ENCODE measurements around the gene PTGS1.

GRCh38 chr9:122368642-122369041 is 2.2 kb upstream of the PTGS1 start:
- TF ChIP-seq POLR2AphosphoS5 (IDR thresholded peaks at IDR 0.05; ENCODE audit: low read depth, low read length) (no peak), SIN3A (IDR thresholded peaks at IDR 0.05; ENCODE audit: borderline replicate concordance, insufficient read depth, low read length) (no peak), REST (IDR thresholded peaks at IDR 0.05; ENCODE audit: insufficient read depth in 1 of 2, low read depth in 2 of 2, low read length in 2 of 2) (no peak), TAF1 (IDR thresholded peaks at IDR 0.05; ENCODE audit: borderline replicate concordance, insufficient read depth, low read length) (no peak)
